ENCODE results near the gene COL20A1.
"Not testable (repeated sequence)": the region's sequence is repeated elsewhere in the genome, so short reads cannot be mapped to it uniquely, and the experiment has no call there.

COL20A1 gene

GRCh38 chr20:63292904-63293303 is at the start of gene COL20A1:
TSS of gene COL20A1 (plus strand) at chr20:63293186. CDS start at chr20:63295108, 1,922 bp downstream.
- no peak for DNase-seq (ENCODE audit: low read depth)

GRCh38 chr20:63243604-63244247 is 49.3 kb upstream of the COL20A1 start:
- DNase-seq (ENCODE audit: low read depth), result no peak

GRCh38 chr20:63244468-63244867 is 48.5 kb upstream of the COL20A1 start:
- no peak for DNase-seq (ENCODE audit: low read depth)

- no peak for DNase-seq (ENCODE audit: low read depth)
Measured at GRCh38 chr20:63246490-63247288, 46.3 kb upstream of the COL20A1 start.

- no peak for DNase-seq (ENCODE audit: low read depth)
Measured at GRCh38 chr20:63247671-63248228, 45.2 kb upstream of the COL20A1 start.

- DNase-seq (ENCODE audit: low read depth), result no peak
Measured at GRCh38 chr20:63248835-63249591, 44.0 kb upstream of the COL20A1 start.

- no peak for DNase-seq (ENCODE audit: low read depth)
Measured at GRCh38 chr20:63249891-63250290, 43.1 kb upstream of the COL20A1 start.

GRCh38 chr20:63251350-63251749 is 41.6 kb upstream of the COL20A1 start:
- DNase-seq (ENCODE audit: low read depth), result not testable (repeated sequence)

- no peak for DNase-seq (ENCODE audit: low read depth)
Measured at GRCh38 chr20:63252284-63252711, 40.7 kb upstream of the COL20A1 start.

- no peak for DNase-seq (ENCODE audit: low read depth)
Measured at GRCh38 chr20:63253065-63253437, 39.9 kb upstream of the COL20A1 start.

- no peak for DNase-seq (ENCODE audit: low read depth)
Measured at GRCh38 chr20:63253438-63254231, 39.4 kb upstream of the COL20A1 start.

- DNase-seq (ENCODE audit: low read depth), result no peak
Measured at GRCh38 chr20:63254232-63254605, 38.8 kb upstream of the COL20A1 start, which contains the start of gene NKAIN4. TSS of gene NKAIN4 (minus strand) at chr20:63254463. CDS start at chr20:63254450, 13 bp downstream.

- DNase-seq (ENCODE audit: low read depth), result no peak
Measured at GRCh38 chr20:63254606-63255384, 38.2 kb upstream of the COL20A1 start.

GRCh38 chr20:63255931-63256704 is 36.9 kb upstream of the COL20A1 start:
- no peak for DNase-seq (ENCODE audit: low read depth)

- DNase-seq (ENCODE audit: low read depth), result no peak
Measured at GRCh38 chr20:63256954-63257353, 36.0 kb upstream of the COL20A1 start.

- no peak for DNase-seq (ENCODE audit: low read depth)
Measured at GRCh38 chr20:63257629-63258028, 35.4 kb upstream of the COL20A1 start.

- DNase-seq (ENCODE audit: low read depth), result no peak
Measured at GRCh38 chr20:63258781-63259180, 34.2 kb upstream of the COL20A1 start.

- DNase-seq (ENCODE audit: low read depth), result no peak
Measured at GRCh38 chr20:63259734-63260460, 33.1 kb upstream of the COL20A1 start.

- DNase-seq (ENCODE audit: low read depth), result no peak
Measured at GRCh38 chr20:63260521-63260920, 32.5 kb upstream of the COL20A1 start.
